Measurements from ENCODE around the gene PTTG2. TPM values are rescaled to one million over a fixed set of nuclear protein-coding genes. Genes with fewer than 3 reads are reported as not detected.
"Not testable (repeated sequence)": the region's sequence is repeated elsewhere in the genome, so short reads cannot be mapped to it uniquely, and the experiment has no call there.

The PTTG2 gene
- total RNA-seq = 1 to 10 TPM in 1 of 4 donors, not detected in 3; 2.1 TPM

- intact Hi-C loops (cut with DNase I; ENCODE audit: low total_unique reads) (no loop called here), in situ Hi-C loops (cut with MboI; ENCODE audit: low sequenced_read_pairs in 4 of 4) (no loop called here)
- no peak within 1 kb of the TSS for H3K4me3 ChIP-seq
- no peak for DNase-seq
- no peaks in the 10 kb centered on the region for H3K36me3 ChIP-seq
- H3K27me3 ChIP-seq = no peaks in the 10 kb centered on the region
- H3K4me1 ChIP-seq = peaks cover 0 to 6% of the 10 kb centered on the region in 2 donors
- no peak for ATAC-seq
- peak within 1 kb of the TSS in 3 of 4 donors; percentile 8 to 29 (median 27) for H3K27ac ChIP-seq
- no peaks in the 10 kb centered on the region for H3K9me3 ChIP-seq
- TF ChIP-seq POLR2A (IDR thresholded peaks at IDR 0.05) = no peak
- TF ChIP-seq CTCF (IDR thresholded peaks at IDR 0.05 in 4 of 5, conservative IDR thresholded peaks at IDR 0.05 in 1 of 5) = no peak
These were observed at the start of gene PTTG2 for GRCh38 chr4:37960098-37960497. Gene PTTG2 (plus strand): TSS chr4:37960398. CDS start chr4:37960435, 37 bp downstream.

DNA sequence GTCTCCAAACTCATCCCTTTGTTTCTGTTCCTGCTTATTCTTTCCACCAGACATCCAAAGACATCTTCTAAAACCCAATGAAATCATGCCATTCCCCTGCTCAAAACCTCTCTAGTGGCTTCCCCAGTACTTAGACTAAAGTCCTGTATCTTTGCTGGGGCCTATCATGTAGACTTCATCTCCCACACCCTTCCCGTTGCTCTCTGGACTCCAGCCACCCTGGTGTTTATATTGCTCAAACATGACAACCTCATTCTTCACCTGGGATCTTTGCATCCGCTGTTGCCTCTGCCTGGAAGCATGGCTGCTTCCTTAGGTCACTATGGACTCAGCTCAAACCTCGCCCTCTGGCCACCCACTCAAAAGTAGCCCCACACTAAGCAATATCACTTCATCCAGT, 45.7 kb upstream of the PTTG2 start:
- ATAC-seq (no peak), DNase-seq (no peak)
- Histone ChIP-seq H3K4me1 (peaks cover 12 to 27% of the 10 kb centered on the region in 2 donors), H3K27ac (no peak overlapping the region), H3K36me3 (no peaks in the 10 kb centered on the region), H3K9me3 (no peaks in the 10 kb centered on the region), H3K4me3 (no peak overlapping the region), H3K27me3 (no peaks in the 10 kb centered on the region)
- TF ChIP-seq POLR2A (IDR thresholded peaks at IDR 0.05) = no peak
- no peak for TF ChIP-seq CTCF (IDR thresholded peaks at IDR 0.05 in 4 of 5, conservative IDR thresholded peaks at IDR 0.05 in 1 of 5)
- intact Hi-C loops (cut with DNase I; ENCODE audit: low total_unique reads) (no loop called here), in situ Hi-C loops (cut with MboI; ENCODE audit: low sequenced_read_pairs in 4 of 4) (no loop called here)

GRCh38 chr4:37917388-37917787, 42.8 kb upstream of the PTTG2 start:
- Histone ChIP-seq H3K36me3 (no peaks in the 10 kb centered on the region), H3K27me3 (no peaks in the 10 kb centered on the region), H3K4me3 (no peak overlapping the region), H3K27ac (no peak overlapping the region), H3K9me3 (no peaks in the 10 kb centered on the region), H3K4me1 (peaks cover 0 to 5% of the 10 kb centered on the region in 2 donors)
- in situ Hi-C loops (cut with MboI; ENCODE audit: low sequenced_read_pairs in 4 of 4) (no loop called here), intact Hi-C loops (cut with DNase I; ENCODE audit: low total_unique reads) (no loop called here)
- ATAC-seq (no peak), DNase-seq (no peak)
- TF ChIP-seq CTCF (IDR thresholded peaks at IDR 0.05 in 4 of 5, conservative IDR thresholded peaks at IDR 0.05 in 1 of 5) (no peak), POLR2A (IDR thresholded peaks at IDR 0.05) (no peak)

DNA sequence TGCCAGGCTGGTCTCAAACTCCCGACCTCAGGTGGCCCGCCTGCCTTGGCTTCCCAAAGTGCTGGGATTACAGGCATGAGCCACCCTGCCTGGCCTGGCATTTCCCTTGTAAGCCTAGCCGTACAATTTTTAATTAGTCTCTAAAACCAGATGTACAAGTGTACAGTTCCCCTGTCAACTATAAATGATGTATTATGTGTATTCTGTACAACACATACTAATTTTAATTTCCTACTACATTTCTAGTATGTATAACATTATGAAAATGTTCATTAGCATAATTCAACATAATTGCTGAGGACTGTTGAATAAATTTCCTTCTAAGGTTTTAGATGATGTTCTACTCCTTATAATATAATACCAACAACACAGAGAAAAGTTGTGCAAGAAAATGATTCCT, 41.5 kb upstream of the PTTG2 start:
- in situ Hi-C loops (cut with MboI; ENCODE audit: low sequenced_read_pairs in 4 of 4) = no loop called here
- Histone ChIP-seq H3K4me3 (no peak overlapping the region), H3K27me3 (no peaks in the 10 kb centered on the region), H3K4me1 (peaks cover 0 to 5% of the 10 kb centered on the region in 2 donors), H3K36me3 (no peaks in the 10 kb centered on the region), H3K27ac (peak overlapping the region in 1 of 4 donors; percentile 7), H3K9me3 (no peaks in the 10 kb centered on the region)
- ATAC-seq (no peak), DNase-seq (no peak)
- intact Hi-C loops (cut with DNase I; ENCODE audit: low total_unique reads) = no loop called here
- TF ChIP-seq POLR2A (IDR thresholded peaks at IDR 0.05) (no peak), CTCF (IDR thresholded peaks at IDR 0.05 in 4 of 5, conservative IDR thresholded peaks at IDR 0.05 in 1 of 5) (no peak)

DNA sequence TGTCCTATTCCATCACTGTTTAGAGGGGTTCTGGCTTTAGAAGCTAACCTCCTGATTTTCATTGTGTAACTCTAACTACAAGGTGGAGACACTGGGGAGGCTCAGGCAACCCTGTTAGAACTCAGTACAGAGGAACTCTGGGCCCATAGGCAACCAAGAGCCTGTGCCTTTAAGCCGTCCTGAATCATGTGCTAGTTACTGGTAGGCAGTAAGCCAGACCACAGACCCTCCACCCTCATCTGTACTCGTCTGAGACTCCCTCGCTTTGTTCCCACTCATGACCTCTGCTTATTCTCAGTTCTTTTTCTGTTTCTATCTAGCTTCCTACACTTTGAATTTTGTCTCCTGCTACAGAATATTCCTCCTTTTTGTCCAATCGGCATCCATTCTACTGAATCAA, 37.9 kb upstream of the PTTG2 start:
- DNase-seq (no peak), ATAC-seq (no peak)

GRCh38 chr4:37923089-37923488, 37.1 kb upstream of the PTTG2 start:
- H3K4me1 ChIP-seq = peaks cover 3 to 14% of the 10 kb centered on the region in 2 donors
- ATAC-seq; H3K27ac ChIP-seq; H3K4me3 ChIP-seq; H3K36me3 ChIP-seq; in situ Hi-C loops (cut with MboI; ENCODE audit: low sequenced_read_pairs in 4 of 4); intact Hi-C loops (cut with DNase I; ENCODE audit: low total_unique reads); H3K9me3 ChIP-seq; DNase-seq; H3K27me3 ChIP-seq: not testable (repeated sequence)

More for the DNA sequence above, 37.9 kb upstream of the PTTG2 start:
- no peak overlapping the region for H3K4me3 ChIP-seq
- H3K27ac ChIP-seq = no peak overlapping the region
- H3K27me3 ChIP-seq = no peaks in the 10 kb centered on the region
- H3K9me3 ChIP-seq = no peaks in the 10 kb centered on the region
- TF ChIP-seq POLR2A (IDR thresholded peaks at IDR 0.05) (no peak), CTCF (IDR thresholded peaks at IDR 0.05 in 4 of 5, conservative IDR thresholded peaks at IDR 0.05 in 1 of 5) (no peak)
- H3K36me3 ChIP-seq = no peaks in the 10 kb centered on the region
- intact Hi-C loops (cut with DNase I; ENCODE audit: low total_unique reads) = no loop called here
- peaks cover 0 to 11% of the 10 kb centered on the region in 2 donors for H3K4me1 ChIP-seq
- in situ Hi-C loops (cut with MboI; ENCODE audit: low sequenced_read_pairs in 4 of 4) = no loop called here
